Activated naive CD4-positive, alpha-beta T cell treated with anti-CD3 and anti-CD28 coated beads, Interleukin-2, amount 50 U/mL, for 16 hours (primary cell): Measurements from ENCODE around the gene EIF4E3.

Experiments used
- DNase-seq: peaks from one replicate; pipeline ENCODE4 v3.0.0-alpha.2; 2020

EIF4E3 gene

DNA sequence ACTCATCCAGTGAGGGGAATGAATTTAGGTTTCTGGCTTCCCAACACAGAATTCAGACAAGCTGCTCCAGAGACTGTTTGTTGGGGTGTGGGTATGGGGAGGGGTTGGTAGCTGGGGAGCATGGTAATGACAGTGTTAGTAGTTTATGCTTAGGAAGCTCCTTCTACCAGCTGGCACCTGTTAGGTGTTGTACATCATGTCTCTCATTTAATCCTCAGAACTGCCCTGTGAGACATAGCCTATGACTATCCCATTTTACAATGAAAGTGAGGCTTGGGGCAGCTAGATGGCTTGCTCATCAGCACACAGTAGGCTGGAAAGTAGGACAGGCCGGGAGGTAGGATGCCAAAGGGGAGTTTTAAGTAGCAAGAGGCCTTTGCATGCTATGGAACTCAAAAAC, 2.5 kb downstream of the EIF4E3 start:
- DNase-seq, result no peak

DNA sequence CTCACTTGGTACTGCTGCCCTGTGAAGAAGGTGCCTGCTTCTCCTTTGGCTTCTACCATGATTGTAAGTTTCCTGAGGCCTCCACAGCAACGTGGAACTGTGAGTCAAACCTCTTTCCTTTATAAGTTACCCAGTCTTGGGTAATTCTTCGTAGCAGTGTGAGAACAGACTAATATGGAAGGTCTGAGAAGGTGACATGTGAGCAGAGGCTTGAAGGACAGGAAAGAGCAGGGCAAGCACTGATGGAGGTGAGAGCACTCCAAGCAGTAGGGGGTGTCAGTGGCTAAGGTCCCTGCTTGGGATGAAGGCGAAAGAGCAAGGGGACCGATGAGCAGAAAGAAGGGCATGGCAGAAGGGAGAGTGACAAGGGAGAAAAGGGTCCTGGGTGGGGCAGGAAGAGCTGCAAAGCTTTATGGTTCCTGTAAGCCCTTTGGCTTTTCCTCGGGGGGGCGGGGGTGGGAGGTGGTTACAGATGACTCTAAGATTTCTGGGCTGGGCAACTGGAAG, 3.5 kb downstream of the EIF4E3 start:
- DNase-seq, result no peak

DNA sequence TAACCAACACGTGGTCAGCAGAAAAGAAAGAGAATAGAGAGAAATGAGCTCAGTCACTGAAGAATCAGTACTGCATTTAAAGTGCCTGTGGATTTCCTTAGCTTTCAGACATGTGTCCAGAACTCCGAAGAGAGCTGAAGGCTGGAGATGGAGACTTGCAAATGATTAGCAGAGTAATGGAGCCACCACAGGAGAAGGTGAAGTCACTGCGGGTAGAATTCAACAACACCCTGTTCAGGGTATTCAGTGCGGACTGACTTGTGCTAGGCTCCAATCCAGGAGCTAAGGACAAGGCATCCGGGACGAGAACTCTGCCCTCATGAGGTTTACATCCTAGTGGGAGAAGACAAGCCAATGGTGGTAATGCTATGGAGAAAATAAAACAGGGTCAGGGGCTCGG, 4.2 kb downstream of the EIF4E3 start:
- no peak for DNase-seq

DNA sequence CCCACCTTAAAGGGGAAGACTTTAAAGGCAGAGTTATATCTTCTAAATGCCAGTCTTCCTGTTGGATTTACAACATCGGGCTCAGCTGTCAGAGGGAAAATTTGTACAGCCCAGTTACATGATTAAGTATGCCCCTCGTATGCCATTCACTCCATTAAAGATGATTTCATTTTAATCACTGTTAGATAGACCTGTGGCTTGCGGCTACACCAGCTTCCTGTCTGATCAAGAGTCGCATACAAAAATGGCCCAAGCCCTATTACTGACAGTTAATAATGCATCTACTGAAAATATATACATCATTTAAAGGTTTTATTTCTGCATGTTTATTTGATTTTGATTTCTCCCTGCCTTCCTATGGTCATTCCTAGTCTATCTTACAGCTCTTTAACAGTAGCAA, 7.1 kb downstream of the EIF4E3 start:
- DNase-seq, result no peak

DNA sequence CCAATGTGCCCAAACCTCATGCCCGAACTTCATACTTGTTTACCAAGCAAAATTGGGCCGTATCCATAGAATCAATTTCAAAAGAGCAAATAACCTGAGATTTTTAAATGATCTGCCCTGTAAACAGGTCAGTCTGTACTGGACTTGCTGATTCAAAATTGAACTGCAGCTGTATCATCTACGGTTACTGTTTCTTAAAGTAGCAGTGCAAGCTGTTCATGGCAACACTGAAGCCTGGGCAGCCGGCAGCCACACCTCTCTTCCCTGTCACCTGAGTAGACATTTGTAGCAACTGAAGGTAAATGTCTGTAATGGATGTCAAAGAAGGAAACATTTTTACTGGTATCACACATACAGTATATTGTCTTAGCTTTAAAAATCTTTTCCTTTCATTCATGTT, 10.6 kb downstream of the EIF4E3 start:
- no peak for DNase-seq

DNA sequence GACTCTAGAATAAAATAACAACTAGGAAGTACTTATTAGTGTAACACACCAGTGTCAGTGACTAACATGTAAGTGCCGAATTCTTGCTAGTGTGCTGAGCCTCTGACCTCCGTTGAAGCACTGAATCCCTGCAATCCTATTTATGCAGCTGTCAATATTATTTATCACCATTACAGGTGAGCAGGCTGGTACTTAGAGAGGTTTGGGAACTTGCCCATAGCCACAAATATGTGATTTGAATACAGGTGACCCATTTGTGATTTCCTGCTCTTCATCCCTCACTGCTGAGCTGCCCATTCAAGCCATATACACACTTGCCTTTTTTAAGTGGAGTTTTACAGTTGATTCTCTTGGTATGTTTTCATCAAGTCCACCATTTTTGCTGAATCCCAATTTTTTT, 12.2 kb downstream of the EIF4E3 start:
- no peak for DNase-seq

DNA sequence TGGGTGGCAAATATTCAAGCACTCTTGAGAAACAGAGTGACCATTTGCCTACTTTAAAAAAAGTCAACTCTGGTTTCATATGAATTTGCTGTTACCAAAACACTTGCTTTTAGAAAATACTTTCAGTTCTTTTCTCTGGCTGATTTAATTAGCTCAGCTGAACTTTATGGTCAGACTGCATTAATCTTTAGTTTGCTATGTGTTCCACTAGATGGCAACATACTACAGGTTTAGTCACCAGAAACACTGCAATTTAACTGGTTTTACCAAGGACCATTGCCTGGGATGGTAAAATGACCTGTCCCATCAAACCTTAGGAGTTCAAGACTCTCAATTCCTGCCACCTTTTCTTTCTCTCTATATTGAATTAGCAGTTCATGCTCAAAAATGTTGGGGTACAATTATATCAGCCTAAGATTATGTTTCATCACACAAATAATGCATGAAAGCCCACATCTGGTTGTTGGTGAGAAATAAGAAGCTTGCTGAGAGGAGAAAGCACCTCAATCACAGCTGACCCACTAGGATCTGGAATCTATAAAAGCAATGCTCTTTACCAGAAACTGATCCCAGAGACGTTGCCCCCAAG, 14.2 kb downstream of the EIF4E3 start:
- no peak for DNase-seq

DNA sequence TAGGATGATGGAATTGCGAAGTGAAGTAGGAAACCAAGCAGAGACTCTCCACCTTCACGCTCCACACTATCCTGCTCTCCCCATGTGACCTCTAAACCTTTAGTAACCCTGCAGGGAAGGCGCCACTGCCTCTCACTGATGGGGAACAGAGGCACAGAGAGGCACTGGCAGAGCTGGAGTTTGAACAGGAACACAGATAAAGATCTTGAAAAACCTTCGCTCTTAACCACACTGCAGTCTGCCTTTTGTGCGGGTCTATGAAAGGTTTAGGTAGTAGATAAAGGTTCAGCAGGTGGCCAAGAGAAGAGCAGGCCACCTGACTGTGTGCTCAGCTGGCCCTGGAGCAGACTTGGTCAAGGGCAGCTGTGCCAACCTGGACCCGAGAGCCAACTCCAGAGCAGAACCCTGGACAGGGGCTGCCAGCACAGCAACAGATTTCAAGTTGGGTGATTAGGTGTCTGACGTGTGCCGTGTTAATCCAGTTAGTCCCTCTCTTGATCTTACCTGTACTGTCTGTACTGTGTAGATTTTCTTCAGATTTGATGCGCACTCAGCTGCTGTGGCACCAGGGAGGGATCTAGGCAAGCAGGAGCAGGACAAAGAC, 15.2 kb downstream of the EIF4E3 start:
- DNase-seq, result no peak

DNA sequence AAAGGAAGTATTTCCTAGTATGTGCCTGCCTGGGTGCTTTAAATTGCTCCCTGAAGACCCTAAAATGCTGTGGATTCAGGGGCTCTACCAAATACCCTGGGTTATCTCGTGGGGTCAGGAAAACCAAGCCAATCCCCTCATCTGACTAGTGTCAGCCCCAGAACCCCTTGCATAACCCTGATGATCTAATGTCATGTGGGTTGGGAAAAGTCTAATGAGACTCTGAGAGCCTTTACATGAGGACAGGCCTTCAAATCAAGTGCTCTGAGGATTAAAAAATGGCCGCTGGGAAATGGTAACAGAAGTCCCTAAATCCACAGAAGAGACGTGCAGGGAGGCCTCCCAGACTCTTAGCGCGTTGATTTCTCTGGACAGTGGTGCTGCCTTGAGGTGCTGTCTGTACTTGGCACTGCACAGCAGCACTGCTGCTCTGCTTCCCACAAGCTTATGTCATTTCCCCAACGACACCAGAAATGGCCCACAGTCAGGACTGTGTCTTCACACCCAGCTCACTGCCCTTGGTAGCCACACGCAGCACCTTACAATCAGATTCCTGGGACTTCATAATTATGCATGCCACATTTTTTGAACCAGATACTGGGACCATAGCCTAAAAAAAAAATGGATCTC, 16.6 kb downstream of the EIF4E3 start:
- no peak for DNase-seq

DNA sequence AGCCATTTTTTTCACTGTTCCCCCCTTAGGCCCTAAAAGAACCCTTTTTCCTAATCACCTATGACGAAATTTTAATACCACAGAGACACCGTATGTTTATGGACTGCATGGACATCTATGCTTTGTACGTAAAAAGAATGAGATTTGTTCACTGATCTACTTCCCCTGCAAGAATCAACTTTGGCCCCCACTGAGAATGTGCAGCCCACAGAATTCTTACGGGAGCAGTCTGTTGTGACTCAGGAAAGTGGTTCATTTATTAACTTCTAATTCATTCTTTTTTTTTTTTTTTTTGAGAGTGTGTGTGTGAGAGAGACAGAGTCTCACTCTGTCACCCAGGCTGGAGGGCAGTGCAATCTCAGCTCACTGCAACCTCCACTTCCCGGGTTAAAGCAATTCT, 17.6 kb downstream of the EIF4E3 start:
- no peak for DNase-seq

DNA sequence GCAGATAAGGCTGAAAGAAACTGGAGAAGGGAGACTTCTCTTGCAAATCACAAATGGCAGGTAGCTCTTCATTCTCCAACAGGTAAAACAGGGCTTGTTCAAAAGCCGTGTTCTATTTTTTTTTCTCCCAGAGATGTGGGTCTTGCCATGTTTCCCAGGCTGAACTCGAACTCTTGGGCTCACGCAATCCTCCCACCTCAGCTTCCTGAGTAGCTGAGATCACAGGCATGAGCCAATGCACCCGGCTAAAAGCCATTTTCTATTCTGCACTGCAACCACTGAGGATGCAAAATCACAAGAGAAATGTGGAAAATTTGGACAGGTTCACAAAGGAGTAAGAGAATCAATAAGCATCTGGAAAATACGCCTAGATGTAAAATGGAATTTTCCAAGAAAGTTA, 19.5 kb downstream of the EIF4E3 start:
- DNase-seq, result no peak

DNA sequence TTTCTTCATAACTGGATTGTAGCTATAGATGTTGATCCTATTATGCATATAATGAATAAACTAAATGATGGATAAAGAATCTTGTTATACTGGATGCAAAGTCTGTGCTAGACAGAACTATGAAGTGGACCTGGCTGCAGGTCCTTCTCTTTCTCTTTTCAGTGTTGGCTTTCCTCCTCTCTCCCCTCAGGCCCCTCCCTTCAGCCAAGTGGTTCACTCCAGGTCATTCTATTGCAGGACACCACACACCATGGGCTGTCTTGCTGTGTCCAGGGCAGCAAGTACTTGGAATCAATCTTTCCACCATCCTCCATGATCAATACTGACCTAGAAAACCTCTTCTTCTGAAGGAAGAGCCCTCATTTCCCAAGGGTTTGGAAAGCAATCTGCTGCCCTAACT, 20.3 kb downstream of the EIF4E3 start:
- no peak for DNase-seq

DNA sequence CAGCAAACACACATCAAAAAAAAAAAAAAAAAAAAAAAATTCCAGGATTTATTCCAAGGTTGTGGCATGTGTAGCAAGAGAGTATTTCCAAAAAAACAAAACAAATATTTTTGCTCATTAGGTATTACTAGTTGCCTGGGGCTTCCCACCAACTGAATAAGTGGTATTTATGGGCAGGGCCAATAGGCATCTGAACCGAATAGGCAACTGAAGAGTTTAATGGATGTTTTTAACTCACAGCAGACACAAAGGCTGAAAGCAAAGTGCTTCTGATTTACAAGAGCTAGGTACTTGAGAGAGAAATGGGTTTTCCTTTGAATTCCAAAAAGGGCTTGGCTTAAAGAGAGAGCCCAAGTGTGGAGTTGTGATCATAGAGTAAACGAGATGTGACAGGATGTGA, 21.4 kb downstream of the EIF4E3 start:
- no peak for DNase-seq

DNA sequence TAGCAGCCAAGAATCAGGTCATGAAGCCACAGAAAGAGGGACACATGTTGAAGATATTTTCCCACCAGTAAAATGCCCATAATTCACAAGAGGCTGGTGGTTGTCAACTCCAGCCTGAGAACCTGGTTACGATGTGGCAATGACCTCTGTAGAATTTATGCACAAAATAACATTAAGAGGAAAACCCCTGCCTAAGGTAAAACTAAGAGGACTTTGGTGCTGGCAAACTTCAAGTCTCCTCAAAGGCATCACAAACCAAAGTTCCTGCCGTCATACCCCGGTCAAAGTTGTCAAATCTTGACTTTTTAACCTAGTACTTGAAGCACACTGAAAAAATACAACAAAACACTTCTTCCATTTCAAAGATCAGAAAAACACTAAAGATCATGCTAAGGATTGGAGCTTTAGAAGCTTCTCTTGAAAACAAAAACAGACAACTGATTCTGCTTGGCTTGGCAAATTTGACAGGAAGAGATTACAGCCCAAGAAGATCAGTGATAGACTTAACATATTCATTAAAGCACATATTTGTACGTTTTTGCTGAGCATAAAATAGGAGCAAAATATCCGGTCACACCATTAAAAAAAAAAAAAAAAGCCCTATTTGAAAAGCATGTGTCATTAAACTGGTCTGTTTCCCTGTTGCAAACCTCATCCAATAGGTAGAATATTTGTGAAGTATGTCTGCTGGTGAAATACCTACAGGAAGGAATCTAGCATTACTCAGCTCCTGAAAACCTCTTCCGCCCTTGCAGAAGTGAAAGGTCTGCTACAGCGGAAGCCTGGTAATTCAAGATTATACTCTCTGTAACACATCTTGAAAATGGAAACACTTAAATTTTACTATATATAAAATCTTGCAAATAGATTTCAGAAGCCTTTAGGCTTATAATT, 22.8 kb downstream of the EIF4E3 start:
- DNase-seq, result no peak

DNA sequence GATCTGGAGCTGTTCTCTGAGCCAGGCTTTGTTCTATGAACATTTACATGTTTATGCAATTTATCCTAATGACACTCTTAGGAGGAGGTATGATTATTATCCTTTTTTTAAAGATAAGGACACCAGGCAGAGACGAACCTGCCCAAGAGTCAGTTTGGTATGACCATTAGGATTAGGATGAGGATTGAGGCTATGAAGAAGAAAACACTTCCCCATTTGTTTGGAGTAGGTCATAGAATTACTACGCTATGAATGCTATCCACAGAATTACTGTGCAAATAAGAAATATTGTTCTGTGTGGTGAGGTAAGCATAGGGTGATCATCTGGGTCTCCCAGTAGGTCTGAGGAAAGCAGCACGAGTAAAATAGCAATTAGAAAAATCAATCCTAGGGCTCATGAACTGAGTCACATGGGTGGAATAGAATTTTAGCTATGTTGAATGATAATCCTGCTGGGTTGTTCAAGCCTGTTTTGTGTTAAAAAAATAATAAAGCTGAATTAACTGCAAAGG, 23.9 kb downstream of the EIF4E3 start:
- no peak for DNase-seq

DNA sequence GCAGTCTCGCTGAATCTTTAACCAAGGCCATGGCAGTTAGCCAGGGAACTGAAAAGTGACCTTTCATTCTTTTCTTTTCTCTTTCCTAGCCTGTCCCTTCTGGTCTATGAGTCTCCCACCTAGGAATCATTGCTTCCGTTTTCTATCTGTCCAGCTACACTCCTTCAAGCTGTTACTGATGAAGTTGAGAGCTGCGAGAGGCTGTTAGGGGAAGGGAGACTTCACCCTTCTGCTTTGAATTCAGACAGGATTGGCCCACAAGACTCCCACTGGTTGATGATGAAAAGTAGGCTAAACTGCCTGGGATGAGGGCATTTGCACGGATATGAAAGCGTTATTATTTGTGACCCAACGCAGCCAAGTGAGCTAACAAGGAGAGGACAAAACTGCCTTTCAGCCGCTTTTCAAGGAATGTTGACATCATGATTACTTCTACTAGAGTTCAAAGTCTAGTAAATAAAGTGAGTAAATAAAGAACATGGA, 30.2 kb downstream of the EIF4E3 start:
- DNase-seq, result no peak

DNA sequence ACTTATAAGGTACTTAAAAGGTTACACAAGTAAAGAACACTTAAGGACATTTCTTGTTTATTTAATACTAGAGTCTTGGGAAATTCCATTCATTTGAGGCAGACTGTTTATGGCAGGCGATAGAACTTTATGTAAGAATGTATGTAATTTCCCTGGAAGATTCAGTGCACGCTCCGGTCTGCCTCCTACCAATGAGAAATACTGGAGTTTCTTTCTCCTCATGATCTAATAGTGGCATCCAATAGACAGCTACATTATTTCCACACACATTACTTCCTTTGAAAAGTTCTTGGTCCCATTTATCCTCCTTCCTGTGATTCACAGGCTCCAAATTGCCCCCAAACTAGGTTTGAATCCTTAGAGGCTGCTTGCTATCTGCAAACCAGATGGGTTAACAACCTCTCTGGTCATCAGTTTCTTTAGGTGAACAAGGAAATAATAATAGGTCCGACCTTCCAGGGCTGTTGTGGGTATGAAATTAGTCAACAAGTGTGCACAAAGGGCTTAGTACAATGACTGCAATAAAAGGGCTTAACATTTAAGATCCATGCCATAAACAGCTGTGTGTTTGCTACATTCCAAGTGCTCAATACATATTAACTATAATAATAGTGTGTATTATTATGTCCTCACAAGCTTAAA, 30.7 kb downstream of the EIF4E3 start:
- no peak for DNase-seq

DNA sequence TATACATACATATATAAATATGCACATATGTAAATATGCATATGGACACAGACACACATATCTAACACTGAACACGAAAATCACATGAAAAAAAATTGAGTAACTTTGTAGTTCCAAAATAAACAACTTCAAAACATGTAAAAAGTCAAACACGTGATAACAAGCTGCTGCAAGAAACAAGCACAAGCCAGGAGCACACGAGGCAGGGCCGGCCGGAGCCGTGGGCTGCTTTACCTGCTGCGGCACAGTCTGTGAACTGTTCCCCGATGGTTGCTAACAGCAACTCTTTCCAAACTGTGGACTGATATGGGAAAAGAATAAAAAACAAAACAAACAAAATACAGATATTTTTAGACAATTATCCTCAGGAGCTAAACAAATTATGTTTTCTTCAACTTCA, 31.6 kb downstream of the EIF4E3 start:
- no peak for DNase-seq

DNA sequence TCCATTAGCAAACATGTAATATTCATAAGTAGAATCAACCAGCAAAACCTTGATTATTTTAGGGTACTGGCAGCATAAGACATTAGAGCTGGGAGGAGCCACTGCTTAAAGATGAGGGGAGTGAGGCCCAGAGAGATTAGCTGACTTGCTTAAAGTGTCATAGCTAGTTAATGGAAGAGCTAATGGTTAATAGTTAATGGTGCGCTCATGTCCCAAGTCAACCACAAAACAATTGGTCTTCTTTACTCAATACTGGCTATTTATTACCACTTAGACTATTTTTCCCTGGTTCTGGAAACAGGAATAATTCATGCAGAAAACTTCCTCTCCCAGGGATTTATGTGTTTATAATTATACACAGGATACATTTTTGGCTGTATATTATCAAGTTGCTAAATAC, 33.1 kb downstream of the EIF4E3 start:
- DNase-seq, result no peak

DNA sequence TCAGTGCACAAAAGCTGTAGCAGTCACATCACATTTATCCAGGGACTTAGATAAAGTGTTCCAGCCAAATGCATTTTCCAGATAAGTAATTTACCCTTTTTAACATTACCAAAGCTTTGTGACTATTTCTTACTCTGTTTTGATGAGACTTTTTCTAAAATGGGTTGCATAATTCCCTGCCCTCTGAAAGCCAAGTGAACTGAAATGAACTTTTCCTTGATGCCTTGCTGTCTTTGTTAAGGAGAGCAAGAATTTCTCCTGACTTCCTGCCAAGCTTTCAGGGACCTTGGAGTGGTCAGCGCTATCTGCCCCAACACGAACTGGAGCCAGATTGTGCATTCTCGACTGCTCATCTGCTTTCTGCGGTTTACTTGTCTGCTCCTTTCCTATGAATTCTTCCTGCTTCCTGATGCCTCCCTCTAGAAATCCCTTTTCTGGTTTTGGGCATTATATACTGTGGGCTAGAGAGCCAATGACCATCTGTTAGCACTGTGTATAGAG, 34.8 kb downstream of the EIF4E3 start:
- DNase-seq, result no peak

DNA sequence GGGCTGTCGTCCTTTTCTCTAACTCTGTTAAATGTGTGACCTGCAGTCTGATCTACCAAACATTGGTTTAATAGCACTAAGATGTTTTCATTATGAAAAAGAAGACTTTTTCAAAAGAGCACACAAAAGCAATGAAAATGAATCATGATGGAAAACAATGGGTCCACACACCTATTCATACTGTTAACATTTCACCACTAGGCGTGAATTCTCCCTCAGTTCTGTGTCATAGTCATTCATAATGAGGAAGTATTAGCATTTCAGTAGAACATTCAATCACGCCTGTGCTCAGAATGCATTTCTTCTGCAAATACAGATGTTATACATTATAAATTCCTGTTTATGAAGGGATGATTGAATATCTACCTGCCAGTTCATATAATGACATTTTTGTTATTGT, 35.9 kb downstream of the EIF4E3 start:
- DNase-seq, result no peak

DNA sequence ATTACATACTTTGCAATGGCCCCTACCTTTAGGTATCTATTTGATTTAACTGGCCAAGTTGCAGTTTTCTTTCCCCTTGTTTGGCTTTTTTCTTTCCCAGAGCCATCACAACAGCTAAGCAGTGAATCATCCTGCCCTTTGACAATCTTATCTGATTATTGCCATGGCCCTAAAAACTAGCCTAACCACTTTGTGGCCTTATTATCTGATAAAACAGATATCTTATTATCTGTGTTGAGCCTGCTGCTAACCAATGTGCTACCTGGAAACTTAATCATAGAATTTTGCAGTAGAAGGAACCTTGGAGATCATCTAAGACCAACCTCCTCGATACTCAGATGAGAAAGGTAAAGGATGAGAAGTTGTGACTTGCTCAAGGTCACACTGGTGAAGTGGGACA, 37.1 kb downstream of the EIF4E3 start:
- DNase-seq, result no peak

DNA sequence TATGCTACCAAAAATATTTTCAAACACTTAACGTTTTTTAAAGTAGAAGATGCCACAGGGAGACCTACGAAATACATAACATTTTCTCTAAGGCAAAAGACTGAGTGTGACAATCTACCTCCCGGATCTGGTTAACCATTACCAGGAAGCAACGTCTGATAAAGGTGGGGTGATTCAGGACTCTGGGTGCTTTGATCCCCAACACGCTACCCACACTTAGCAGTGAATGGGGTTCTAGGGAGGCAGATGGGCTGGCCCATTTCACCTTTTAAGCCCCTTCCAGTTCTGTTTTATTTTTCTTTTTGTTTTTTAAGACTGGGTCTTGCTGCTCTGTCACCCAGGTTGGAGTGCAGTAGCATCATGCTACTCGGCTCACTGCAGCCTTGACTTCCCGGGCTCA, 39.5 kb downstream of the EIF4E3 start:
- no peak for DNase-seq
